Measurements from ENCODE around the gene ZNF329.

ZNF329 gene

DNA sequence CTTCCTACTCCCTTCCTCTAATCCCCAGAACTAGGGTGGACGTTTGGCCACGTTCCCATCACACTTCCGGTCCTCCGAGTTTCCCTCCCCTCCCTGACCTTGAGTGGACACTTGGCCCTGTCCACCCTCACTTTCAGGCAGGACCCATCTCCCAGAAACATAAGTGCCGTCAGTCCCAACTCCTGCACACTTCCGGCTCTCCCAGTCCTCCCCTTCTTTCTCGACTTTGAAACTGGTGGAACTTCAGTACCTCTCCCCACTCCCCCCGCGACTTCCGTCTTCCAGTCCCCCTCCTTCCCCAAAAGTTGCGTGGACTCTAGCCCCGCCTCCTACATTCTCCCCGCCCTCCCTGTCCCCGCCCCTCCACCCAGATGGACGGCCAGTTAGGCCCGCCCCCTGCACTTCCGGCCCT is 32.0 kb upstream of the ZNF329 start:
- Histone ChIP-seq H3K9me3 (ENCODE audit: control insufficient read depth, low read length) (peaks cover 4% of the 10 kb centered on the region), H3K27ac (peak overlapping the region; percentile 98), H3K36me3 (ENCODE audit: control insufficient read depth, insufficient read depth, low read length) (peaks cover 3% of the 10 kb centered on the region), H3K4me3 (ENCODE audit: low read depth, low read length) (peak overlapping the region; percentile 98), H3K27me3 (ENCODE audit: control insufficient read depth, insufficient read depth, low read length) (no peaks in the 10 kb centered on the region), H3K79me2 (peaks cover 8% of the 10 kb centered on the region), H3K4me2 (ENCODE audit: low read length) (peak overlapping the region; percentile 88), H3K9ac (no peak overlapping the region), H2AFZ (peak overlapping the region; percentile 94), H3K4me1 (peaks cover 10% of the 10 kb centered on the region)
- TF ChIP-seq CTCF (IDR thresholded peaks at IDR 0.05) = no peak

GRCh38 chr19:58181902-58182576 is 31.4 kb upstream of the ZNF329 start:
- H3K27me3 ChIP-seq (ENCODE audit: control insufficient read depth, insufficient read depth, low read length) = no peaks in the 10 kb centered on the region
- H2AFZ ChIP-seq = peak overlapping the region; percentile 94
- peak overlapping the region; percentile 98 for H3K27ac ChIP-seq
- H3K36me3 ChIP-seq (ENCODE audit: control insufficient read depth, insufficient read depth, low read length) = peaks cover 3% of the 10 kb centered on the region
- TF ChIP-seq CTCF (IDR thresholded peaks at IDR 0.05) = peak; percentile 84
- peak overlapping the region; percentile 88 for H3K4me2 ChIP-seq (ENCODE audit: low read length)
- H3K9ac ChIP-seq = no peak overlapping the region
- peak overlapping the region; percentile 98 for H3K4me3 ChIP-seq (ENCODE audit: low read depth, low read length)
- H3K79me2 ChIP-seq = peaks cover 8% of the 10 kb centered on the region
- peaks cover 4% of the 10 kb centered on the region for H3K9me3 ChIP-seq (ENCODE audit: control insufficient read depth, low read length)
- peaks cover 10% of the 10 kb centered on the region for H3K4me1 ChIP-seq

GRCh38 chr19:58170860-58171259 is 20.3 kb upstream of the ZNF329 start:
- TF ChIP-seq CTCF (IDR thresholded peaks at IDR 0.05) = no peak
- no peak overlapping the region for H3K27ac ChIP-seq
- no peak overlapping the region for H3K4me2 ChIP-seq (ENCODE audit: low read length)
- peaks cover 1% of the 10 kb centered on the region for H3K9me3 ChIP-seq (ENCODE audit: control insufficient read depth, low read length)
- H3K27me3 ChIP-seq (ENCODE audit: control insufficient read depth, insufficient read depth, low read length) = no peaks in the 10 kb centered on the region
- no peak overlapping the region for H3K9ac ChIP-seq
- H3K79me2 ChIP-seq = peaks cover 2% of the 10 kb centered on the region
- H3K4me3 ChIP-seq (ENCODE audit: low read depth, low read length) = no peak overlapping the region
- H3K36me3 ChIP-seq (ENCODE audit: control insufficient read depth, insufficient read depth, low read length) = no peaks in the 10 kb centered on the region
- H2AFZ ChIP-seq = no peak overlapping the region
- no peaks in the 10 kb centered on the region for H3K4me1 ChIP-seq

DNA sequence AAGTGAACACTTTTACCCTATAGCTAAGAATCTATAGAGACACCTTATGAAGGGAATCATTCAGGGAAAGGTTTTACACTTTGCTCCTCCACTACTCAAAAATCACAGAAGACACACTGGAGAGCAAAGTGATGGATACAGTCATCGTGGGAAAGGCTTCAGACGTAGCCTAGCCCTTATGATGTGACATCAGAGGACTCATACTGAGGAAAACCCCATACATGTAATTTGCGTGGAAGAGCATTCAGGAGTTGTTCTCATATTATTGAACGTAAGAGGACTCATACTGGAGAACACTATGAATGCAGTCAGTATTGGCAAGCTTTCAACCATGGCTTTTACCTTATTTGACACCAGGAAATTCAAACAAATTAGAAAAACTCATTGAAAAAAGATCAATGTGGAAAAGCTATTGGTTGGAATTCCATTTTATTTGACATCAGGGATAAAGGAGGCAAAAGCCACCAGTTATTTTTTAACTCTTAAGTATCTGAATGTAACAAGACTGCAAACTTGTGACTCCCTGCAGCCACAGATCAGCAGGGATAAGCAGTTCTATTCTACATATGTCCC is 16.2 kb upstream of the ZNF329 start:
- TF ChIP-seq CTCF (IDR thresholded peaks at IDR 0.05) = no peak
- Histone ChIP-seq H3K4me1 (no peaks in the 10 kb centered on the region), H3K4me3 (ENCODE audit: low read depth, low read length) (no peak overlapping the region), H3K36me3 (ENCODE audit: control insufficient read depth, insufficient read depth, low read length) (no peaks in the 10 kb centered on the region), H3K27me3 (ENCODE audit: control insufficient read depth, insufficient read depth, low read length) (no peaks in the 10 kb centered on the region), H3K27ac (no peak overlapping the region), H3K4me2 (ENCODE audit: low read length) (no peak overlapping the region), H3K79me2 (no peaks in the 10 kb centered on the region), H2AFZ (no peak overlapping the region), H3K9ac (no peak overlapping the region), H3K9me3 (ENCODE audit: control insufficient read depth, low read length) (peaks cover 4% of the 10 kb centered on the region)

DNA sequence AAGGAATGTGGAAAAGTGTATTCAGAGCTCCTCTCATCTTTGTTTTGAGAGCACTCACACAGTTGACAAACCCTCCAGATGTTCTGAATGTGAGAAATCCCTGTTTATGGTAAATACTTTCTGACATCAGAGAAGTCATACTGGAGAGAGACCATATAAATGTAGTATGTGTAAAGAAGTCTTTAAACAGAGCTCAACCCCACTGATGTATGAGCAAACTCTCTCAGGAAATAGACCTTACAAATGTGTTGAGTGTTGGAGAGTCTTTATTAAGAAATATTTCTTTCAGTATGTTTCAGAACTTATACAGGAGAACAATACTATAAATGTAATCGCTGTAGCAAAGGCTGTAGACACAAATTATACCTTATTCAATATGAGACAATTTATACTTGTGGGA is 15.7 kb upstream of the ZNF329 start:
- H3K4me2 ChIP-seq (ENCODE audit: low read length) = no peak overlapping the region
- no peaks in the 10 kb centered on the region for H3K79me2 ChIP-seq
- H3K27me3 ChIP-seq (ENCODE audit: control insufficient read depth, insufficient read depth, low read length) = no peaks in the 10 kb centered on the region
- H3K27ac ChIP-seq = no peak overlapping the region
- no peaks in the 10 kb centered on the region for H3K4me1 ChIP-seq
- no peak overlapping the region for H3K9ac ChIP-seq
- no peak for TF ChIP-seq CTCF (IDR thresholded peaks at IDR 0.05)
- H3K4me3 ChIP-seq (ENCODE audit: low read depth, low read length) = no peak overlapping the region
- H3K9me3 ChIP-seq (ENCODE audit: control insufficient read depth, low read length) = peaks cover 4% of the 10 kb centered on the region
- no peak overlapping the region for H2AFZ ChIP-seq
- no peaks in the 10 kb centered on the region for H3K36me3 ChIP-seq (ENCODE audit: control insufficient read depth, insufficient read depth, low read length)

Data from parathyroid adenoma (tissue), 2 donors.